Measurements from ENCODE around the gene EIF1AX. TPM values are rescaled to one million over a fixed set of nuclear protein-coding genes. Genes with fewer than 3 reads are reported as not detected.

The EIF1AX gene
- total RNA-seq, 1 experiment from 2014 or later, result 77.3 TPM

GRCh38 chrX:20149326-20149725 is 7.7 kb upstream of the EIF1AX start:
- Histone ChIP-seq H3K9me3 (ENCODE audit: insufficient read depth, low read depth) (no peaks in the 10 kb centered on the region), H3K4me1 (replicated peaks; ENCODE audit: insufficient read depth) (no peaks in the 10 kb centered on the region), H3K79me2 (ENCODE audit: low read depth) (no peaks in the 10 kb centered on the region), H3K4me3 (no peak overlapping the region), H3K27ac (no peak overlapping the region), H3K4me2 (no peak overlapping the region), H4K20me1 (ENCODE audit: insufficient read depth) (no peaks in the 10 kb centered on the region), H3K27me3 (ENCODE audit: insufficient read depth, low read depth) (no peaks in the 10 kb centered on the region), H3K36me3 (ENCODE audit: low read depth) (no peaks in the 10 kb centered on the region), H3F3A (ENCODE audit: insufficient read depth, low read depth) (no peaks in the 10 kb centered on the region), H3K9me2 (ENCODE audit: insufficient read depth) (no peaks in the 10 kb centered on the region), H2AFZ (no peak overlapping the region)
- no peak for DNase-seq
- intact Hi-C loops (cut with micrococcal nuclease; ENCODE audit: unreplicated experiment), result no loop called here
- no TSS peak for BruUV-seq (replicated peaks)
- POLR2A ChIA-PET (ENCODE audit: unreplicated experiment), result no interaction called here
- CTCF ChIA-PET, result no interaction called here
- no peak for TF ChIP-seq CTCF (conservative IDR thresholded peaks at IDR 0.05)
- TF ChIP-seq EZH2 (IDR thresholded peaks at IDR 0.05; ENCODE audit: low read depth), result no peak

GRCh38 chrX:20147561-20147960 is 5.9 kb upstream of the EIF1AX start:
- Histone ChIP-seq H3K9me2 (ENCODE audit: insufficient read depth) (no peaks in the 10 kb centered on the region), H3K27ac (no peak overlapping the region), H3K9me3 (ENCODE audit: insufficient read depth, low read depth) (no peaks in the 10 kb centered on the region), H4K20me1 (ENCODE audit: insufficient read depth) (no peaks in the 10 kb centered on the region), H3K36me3 (ENCODE audit: low read depth) (no peaks in the 10 kb centered on the region), H3F3A (ENCODE audit: insufficient read depth, low read depth) (no peaks in the 10 kb centered on the region), H3K4me1 (replicated peaks; ENCODE audit: insufficient read depth) (no peaks in the 10 kb centered on the region), H3K4me3 (no peak overlapping the region), H3K4me2 (no peak overlapping the region), H3K79me2 (ENCODE audit: low read depth) (no peaks in the 10 kb centered on the region), H2AFZ (no peak overlapping the region), H3K27me3 (ENCODE audit: insufficient read depth, low read depth) (no peaks in the 10 kb centered on the region)
- no peak for DNase-seq
- BruUV-seq (replicated peaks), result no TSS peak
- intact Hi-C loops (cut with micrococcal nuclease; ENCODE audit: unreplicated experiment), result no loop called here
- no peak for TF ChIP-seq EZH2 (IDR thresholded peaks at IDR 0.05; ENCODE audit: low read depth)
- TF ChIP-seq CTCF (conservative IDR thresholded peaks at IDR 0.05), result no peak
- ChIA-PET CTCF (no interaction called here), POLR2A (ENCODE audit: unreplicated experiment) (no interaction called here)

- intact Hi-C loops (cut with micrococcal nuclease; ENCODE audit: unreplicated experiment), result loop anchor here (5.0 kb wide), 3 partner anchors 123 to 373 kb away; partner anchors contain the start of gene RPS6KA3
- BruUV-seq (replicated peaks), result no TSS peak
- Histone ChIP-seq H3K4me3 (no peak overlapping the region), H3K9me2 (ENCODE audit: insufficient read depth) (no peaks in the 10 kb centered on the region), H4K20me1 (ENCODE audit: insufficient read depth) (peaks cover 12% of the 10 kb centered on the region), H3K27ac (no peak overlapping the region), H3K27me3 (ENCODE audit: insufficient read depth, low read depth) (no peaks in the 10 kb centered on the region), H3K79me2 (ENCODE audit: low read depth) (peaks cover 20% of the 10 kb centered on the region), H2AFZ (no peak overlapping the region), H3K4me1 (replicated peaks; ENCODE audit: insufficient read depth) (peaks cover 10% of the 10 kb centered on the region; the same call in 1 of the 2 replicates), H3F3A (ENCODE audit: insufficient read depth, low read depth) (no peaks in the 10 kb centered on the region), H3K4me2 (no peak overlapping the region), H3K36me3 (ENCODE audit: low read depth) (peaks cover 6% of the 10 kb centered on the region), H3K9me3 (ENCODE audit: insufficient read depth, low read depth) (no peaks in the 10 kb centered on the region)
- no peak for TF ChIP-seq EZH2 (IDR thresholded peaks at IDR 0.05; ENCODE audit: low read depth)
- TF ChIP-seq CTCF (conservative IDR thresholded peaks at IDR 0.05), result no peak
- CTCF ChIA-PET, result no interaction called here
- POLR2A ChIA-PET (ENCODE audit: unreplicated experiment), result no interaction called here
- no peak for DNase-seq
These were observed 2.9 kb upstream of the EIF1AX start for GRCh38 chrX:20144491-20144890.
